ENCODE measurements around the gene LMO4.

LMO4 gene

DNA sequence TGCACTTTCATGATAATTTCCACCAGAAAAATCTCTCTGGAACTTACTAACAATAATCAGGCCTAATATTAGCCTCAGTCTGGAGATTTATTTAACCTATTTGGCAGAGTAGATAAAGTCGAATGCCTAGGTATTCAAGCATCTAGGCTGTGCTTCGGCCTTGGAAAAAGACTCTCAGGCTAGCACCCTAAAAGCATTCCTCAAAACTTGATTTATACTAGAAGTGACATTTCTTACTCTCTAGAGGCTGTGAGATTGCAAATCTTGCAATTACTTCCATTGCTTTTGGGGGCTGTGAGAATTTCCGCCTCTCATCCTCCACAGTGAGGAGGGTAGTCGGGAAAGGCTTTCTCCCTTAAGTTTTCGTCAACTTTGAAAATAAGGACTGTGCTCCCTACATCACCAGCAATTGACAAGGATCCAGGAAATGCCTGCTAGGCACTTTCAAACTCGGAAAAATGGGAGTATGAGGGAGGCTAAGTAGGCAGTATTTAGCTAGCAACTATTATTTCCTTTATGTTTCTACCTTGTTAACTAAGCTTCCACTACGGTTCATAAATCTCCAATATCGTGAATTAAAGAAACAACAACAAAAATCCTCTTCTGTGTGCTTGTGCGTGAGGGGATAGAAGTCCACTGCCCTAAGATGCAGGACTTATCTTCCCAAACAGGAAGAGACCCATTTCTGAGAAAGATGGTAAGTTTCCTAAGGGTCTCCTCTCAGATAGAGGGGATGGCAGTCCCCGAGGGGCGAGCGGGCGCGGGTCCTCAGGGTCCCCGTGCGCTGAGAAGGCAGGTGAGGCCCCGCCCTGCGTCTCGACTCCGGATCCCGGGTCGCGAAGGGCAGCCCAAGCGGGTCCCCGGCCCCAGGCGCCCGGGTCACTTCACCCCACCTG is 1.1 kb upstream of the LMO4 start:
- TF ChIP-seq, protein P1, sequence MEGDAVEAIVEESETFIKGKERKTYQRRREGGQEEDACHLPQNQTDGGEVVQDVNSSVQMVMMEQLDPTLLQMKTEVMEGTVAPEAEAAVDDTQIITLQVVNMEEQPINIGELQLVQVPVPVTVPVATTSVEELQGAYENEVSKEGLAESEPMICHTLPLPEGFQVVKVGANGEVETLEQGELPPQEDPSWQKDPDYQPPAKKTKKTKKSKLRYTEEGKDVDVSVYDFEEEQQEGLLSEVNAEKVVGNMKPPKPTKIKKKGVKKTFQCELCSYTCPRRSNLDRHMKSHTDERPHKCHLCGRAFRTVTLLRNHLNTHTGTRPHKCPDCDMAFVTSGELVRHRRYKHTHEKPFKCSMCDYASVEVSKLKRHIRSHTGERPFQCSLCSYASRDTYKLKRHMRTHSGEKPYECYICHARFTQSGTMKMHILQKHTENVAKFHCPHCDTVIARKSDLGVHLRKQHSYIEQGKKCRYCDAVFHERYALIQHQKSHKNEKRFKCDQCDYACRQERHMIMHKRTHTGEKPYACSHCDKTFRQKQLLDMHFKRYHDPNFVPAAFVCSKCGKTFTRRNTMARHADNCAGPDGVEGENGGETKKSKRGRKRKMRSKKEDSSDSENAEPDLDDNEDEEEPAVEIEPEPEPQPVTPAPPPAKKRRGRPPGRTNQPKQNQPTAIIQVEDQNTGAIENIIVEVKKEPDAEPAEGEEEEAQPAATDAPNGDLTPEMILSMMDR (IDR thresholded peaks at IDR 0.05; ENCODE audit: insufficient read depth, low read depth, low read length, missing control alignments), result no peak
- H3K4me3 ChIP-seq (ENCODE audit: low read depth, low read length), result peak overlapping the region; percentile 64
- no peak for DNase-seq (ENCODE audit: low read depth)

DNA sequence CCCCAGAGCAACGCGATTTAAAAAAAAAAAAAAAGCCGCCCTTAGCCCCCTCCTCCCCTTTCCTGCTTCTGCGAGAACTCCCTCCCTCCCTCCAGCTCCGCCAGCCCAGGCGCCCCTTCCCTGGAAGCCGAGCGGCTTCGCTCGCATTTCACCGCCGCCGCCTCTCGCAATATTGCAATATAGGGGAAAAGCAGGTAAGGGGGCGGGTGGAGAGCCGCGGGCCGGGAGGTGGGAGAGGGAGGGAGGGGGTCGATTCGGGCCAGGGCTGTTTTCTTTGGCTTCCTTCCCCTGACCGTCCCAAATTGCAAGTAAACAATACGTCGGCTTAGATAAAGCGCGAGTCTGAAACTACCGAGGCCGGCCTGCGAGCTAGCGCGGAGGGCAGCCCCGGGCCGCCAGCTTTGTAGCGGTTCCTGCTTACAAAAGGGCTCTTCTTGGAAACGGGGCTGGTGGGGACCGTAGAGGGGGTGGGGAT is 408 bp downstream of the LMO4 start:
- peak; percentile 66 for DNase-seq (ENCODE audit: low read depth)
- TF ChIP-seq, protein P1 (IDR thresholded peaks at IDR 0.05; ENCODE audit: insufficient read depth, low read depth, low read length, missing control alignments), result no peak
- H3K4me3 ChIP-seq (ENCODE audit: low read depth, low read length), result peak overlapping the region; percentile 67

DNA sequence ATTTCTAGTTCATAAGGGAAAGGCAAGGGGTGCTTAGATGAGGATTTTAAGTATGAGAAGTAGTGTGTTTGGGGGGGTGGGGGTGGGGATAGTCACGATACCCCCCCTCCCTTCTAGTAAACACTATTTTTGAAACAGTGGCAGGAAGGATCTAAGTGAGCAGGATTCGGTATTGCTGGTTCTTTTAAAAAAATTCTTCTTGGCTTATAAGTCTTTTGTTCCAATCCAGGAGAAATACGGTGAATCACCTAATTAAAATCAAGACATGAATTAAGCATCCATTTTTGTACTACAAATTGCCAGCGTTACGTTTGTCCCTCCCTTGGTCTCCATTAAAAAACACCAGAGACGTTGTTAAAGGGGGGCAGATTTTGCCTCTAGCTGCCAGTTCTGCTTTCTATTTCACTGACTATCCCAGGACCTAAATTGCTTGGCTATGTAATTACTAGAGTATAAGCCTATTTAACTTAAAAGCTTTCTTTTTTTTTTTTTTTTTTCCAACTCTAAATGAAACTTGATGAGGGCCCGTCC is 911 bp downstream of the LMO4 start:
- peak; percentile 52 for DNase-seq (ENCODE audit: low read depth)
- TF ChIP-seq, protein P1 (IDR thresholded peaks at IDR 0.05; ENCODE audit: insufficient read depth, low read depth, low read length, missing control alignments), result no peak
- H3K4me3 ChIP-seq (ENCODE audit: low read depth, low read length), result peak overlapping the region; percentile 67

DNA sequence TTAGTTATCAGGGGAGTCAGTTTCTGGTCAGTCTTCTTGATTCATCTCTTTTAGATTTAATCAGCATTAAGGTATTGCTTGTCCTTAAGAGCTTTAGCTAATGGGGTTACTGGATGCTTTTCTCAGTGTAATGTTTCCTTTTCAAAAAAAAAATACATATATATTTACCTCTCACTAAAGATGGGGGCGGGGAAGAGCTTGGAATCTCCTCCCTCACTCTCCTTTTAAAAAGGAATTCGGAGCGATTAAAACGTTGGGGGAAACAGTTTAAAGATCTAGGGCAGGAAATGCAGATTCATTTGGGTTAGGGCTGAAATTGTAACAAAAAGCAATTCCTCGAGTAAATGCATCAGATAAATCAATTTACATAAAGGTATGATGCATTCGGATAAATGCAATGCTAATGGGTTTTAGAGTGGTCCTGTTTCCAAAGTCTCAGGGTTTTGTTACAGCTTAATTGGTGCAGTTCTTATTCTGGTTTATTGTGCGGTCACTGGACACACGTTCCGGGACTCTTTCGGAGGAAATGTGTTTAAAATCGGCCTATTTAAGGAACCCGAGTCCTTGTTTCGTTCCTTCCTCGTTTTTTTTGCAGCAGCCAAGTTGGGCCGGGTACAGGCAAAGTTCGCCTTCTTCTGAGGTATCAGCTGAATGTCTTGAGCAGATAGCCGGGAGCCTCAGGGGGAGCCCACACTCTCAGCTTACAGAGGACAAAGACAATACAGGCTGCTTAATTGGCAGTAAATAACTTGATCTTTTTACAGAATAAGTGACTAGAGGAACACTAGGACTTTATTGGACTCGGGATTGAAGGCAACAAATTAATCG is 1.6 kb downstream of the LMO4 start:
- peak; percentile 46 for DNase-seq (ENCODE audit: low read depth)
- TF ChIP-seq, protein P1 (IDR thresholded peaks at IDR 0.05; ENCODE audit: insufficient read depth, low read depth, low read length, missing control alignments), result no peak

DNA sequence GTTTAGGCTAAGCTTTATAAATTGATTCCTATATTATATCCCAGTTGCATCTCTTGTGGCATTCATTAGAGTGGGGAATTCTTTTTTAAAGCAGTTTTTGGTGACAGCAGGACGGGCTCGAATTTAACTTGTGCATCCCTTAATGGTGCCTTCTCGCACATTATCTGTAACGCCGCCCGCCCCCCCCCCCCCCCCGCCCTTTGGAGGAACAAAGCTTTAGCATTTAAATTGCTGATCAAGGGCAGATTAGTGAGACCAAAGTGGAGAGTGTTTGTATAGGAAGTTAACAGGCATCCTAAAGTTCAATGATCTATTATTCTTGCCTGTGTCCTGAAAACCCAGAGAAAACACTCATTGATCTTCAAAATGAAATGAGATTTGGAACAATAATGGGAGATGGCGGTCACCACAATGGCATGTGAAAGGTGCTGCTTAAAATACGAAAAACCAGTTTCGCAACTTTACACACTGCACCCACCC is 2.2 kb downstream of the LMO4 start:
- H3K4me3 ChIP-seq (ENCODE audit: low read depth, low read length), result peak overlapping the region; percentile 67
- no peak for DNase-seq (ENCODE audit: low read depth)

More for the DNA sequence above, 1.6 kb downstream of the LMO4 start:
- H3K4me3 ChIP-seq (ENCODE audit: low read depth, low read length), result peak overlapping the region; percentile 67

More for the DNA sequence above, 2.2 kb downstream of the LMO4 start:
- TF ChIP-seq, protein P1 (IDR thresholded peaks at IDR 0.05; ENCODE audit: insufficient read depth, low read depth, low read length, missing control alignments), result no peak
